ENCODE data around the gene HPN.

HPN gene

DNA sequence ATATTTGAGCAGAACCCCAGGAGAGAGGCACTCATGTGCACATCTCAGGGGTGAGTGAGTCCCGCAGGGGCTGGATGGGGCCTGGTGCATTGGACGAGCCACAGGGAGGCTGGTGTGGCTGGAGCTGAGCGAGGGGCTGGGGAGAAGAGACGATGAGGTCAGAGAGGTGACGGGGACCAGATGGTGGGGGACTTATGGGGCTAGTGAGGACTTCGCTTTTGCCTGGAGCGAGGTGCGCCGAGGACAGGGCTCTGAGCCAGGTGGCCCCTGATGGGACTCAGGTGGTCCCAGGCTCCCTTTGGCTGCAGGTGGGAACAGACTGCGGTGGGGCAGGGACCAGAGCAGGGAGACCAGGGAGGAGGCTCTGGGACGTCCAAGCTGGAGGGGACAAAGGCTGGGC lies 67.2 kb downstream of the HPN start:
- no peak for DNase-seq

DNA sequence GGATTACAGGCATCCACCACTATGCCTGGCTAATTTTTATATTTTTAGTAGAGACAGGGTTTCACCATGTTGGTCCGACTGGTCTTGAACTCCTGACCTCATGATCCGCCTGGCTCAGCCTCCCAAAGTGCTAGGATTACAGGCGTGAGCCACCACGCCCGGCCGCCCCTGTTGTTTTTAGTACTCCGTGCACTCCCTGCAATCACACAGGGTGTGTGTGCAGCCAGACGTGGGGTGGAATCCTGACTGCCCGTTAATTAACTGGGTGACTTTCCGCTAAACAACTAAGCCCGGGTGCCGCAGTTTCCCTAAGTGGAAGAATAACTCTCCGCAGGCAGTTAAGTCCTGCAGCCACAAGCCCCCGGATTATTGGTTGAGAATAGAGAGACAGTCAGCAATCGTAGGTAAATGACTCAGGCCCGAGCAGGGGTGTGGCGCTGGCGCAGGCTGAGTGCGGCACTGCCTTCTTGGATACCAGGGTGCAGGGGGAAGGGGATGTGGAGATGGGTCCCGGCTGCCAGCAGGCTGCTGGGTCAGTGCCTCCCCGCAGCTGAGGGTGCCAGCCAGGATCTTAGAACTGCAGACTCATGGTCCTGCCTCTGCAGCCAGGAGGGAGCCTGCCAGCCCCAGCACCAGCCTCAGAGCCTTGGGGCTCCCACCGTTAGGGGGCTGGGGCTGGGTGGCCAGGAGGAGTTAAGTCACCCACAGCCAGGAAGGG lies 68.0 kb downstream of the HPN start:
- DNase-seq: no peak

DNA sequence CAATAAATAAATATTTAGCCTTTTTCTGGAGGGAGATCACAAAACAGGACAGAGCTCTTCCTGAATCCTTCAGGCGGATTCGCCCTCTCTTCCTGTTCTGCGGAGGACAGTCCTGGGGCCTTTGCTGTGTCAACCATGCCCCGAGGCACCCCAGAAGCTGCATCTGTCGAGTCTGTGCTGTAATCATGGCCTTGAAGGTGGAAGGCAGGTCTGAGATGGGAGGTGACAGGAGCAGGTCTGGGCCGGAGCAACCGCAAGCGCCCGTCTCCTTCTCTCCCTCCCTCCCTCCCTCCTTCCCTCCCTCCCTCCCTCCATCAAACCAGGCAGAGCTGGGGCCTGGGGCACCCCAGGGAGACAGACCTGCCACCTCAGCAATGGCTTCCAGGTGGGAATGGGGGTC lies 69.5 kb downstream of the HPN start:
- no peak for DNase-seq

DNA sequence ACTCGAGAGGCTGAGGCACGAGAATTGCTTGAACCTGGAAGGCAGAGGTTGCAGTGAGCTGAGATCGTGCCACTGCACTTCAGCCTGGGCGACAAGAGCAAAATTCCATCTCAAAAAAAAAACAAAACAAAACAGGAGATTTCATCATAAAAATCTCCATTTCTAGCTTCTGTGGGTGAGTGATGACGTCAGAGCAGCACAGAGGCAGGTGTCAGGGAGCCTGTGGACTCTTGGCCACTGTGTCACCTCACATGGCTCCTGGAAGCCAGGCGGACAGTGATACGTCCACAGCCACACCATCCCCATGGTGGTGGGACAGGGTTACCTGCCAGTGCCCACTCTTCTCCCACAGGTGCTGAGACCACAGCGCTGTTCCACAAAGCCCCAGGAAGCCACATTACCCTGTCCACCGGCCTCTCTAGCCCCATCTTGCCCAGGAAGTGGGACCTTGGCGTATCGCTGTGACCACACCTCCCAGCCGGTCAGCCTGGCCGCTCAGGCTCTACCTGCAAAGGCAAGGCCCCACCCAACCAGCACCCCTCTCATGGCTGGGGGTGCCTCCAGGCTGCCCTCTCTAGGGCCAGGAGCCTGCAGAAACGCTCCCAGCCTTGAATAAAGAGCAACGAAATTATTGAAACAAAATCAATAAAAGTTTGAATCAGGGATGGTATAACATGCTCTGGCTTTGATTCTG lies 71.6 kb downstream of the HPN start:
- no peak for DNase-seq

DNA sequence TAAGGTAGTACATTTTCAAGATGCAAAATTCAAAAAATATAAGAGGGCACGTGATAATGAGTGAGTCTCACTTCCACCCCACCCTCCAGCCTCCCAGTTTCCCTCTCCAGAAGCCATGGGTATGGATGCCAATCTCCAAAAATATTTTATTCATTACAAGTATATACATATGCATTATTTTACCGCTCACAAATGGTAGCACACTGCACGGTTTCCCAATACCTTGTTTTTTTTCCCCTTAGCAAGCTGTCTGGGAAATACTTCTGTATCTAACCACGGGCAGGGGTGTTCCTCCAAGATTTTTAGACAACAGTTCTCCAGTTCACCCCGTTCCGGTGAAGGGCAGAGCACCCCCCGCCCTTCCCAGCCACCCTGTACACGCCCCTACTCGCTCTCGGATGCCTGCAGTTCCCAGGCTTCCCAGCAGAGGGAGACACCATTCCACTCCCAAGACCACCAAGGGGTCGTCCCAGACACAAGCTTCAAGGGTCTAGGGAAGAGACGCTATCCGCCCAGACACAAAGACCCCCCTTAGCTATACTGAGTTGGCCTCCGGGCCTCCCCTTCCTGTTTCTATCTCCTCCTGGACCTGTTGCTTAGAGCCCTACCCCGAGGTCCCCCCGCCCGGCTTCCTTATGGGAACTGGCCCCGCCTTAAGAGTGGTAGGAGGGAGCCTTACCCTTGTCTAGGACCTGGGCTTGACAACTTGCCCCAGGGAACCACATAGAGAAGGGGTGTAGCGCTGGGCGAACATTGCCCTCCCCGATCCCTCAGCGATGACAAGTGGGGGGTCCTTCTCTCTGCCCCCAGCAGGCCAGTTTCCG lies 73.0 kb downstream of the HPN start:
- peak; percentile 6 for DNase-seq

DNA sequence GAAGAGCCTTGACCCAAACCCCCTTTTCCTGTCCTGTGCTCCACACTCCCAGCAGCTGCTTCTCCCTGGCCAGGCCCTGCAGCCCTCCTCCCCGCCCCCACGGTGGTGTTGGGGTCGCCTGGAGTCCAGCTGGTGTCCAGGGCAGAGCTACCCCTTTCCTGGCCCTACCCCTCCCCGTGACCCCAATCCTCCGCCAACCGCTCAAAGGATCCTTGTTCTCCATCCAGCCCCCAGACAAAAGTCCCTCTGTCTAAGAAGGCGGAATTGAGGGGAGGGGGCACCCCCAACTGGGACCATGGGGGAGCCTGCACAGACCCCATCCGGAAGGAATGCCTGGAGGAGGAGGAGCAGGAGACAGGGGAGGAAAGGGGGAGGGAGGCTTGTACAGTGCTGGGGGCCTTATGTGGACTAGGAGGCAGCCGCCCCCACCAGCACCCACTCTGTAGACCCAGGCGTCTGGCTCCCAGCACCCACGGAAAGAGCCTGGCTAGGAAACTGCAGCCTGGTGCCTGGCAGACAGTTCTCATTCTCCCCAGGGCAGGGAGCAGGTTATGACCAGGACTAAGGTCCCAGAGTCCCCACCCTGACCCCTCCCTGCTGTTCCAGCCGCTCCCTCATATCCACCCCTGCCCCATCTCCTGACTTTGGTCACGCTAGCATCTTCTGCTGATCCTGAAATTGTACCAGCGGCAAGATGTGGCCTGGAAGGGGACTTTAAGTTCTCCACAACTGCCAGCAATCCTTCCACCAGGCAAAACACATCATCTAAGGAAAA lies 73.8 kb downstream of the HPN start, which contains the start of gene FXYD3:
FXYD3 (plus strand) TSS at position 647 of the 775 bp plus-strand sequence. CDS start 3,554 bp downstream, outside the sequence.
- no peak for DNase-seq

Measured in NCI-H2029 (cell line).